ENCODE measurements around the gene VPS37D. TPM values are rescaled to one million over a fixed set of nuclear protein-coding genes. Genes with fewer than 3 reads are reported as not detected.
"Not testable (repeated sequence)": the region's sequence is repeated elsewhere in the genome, so short reads cannot be mapped to it uniquely, and the experiment has no call there.

Gene VPS37D
- polyA plus RNA-seq, 3 donors = 15.4 to 19.4 (median 18.9) TPM

- DNase-seq = peak; percentile 68
These were observed 36.4 kb downstream of the VPS37D start for GRCh38 chr7:73703757-73704639.

DNA sequence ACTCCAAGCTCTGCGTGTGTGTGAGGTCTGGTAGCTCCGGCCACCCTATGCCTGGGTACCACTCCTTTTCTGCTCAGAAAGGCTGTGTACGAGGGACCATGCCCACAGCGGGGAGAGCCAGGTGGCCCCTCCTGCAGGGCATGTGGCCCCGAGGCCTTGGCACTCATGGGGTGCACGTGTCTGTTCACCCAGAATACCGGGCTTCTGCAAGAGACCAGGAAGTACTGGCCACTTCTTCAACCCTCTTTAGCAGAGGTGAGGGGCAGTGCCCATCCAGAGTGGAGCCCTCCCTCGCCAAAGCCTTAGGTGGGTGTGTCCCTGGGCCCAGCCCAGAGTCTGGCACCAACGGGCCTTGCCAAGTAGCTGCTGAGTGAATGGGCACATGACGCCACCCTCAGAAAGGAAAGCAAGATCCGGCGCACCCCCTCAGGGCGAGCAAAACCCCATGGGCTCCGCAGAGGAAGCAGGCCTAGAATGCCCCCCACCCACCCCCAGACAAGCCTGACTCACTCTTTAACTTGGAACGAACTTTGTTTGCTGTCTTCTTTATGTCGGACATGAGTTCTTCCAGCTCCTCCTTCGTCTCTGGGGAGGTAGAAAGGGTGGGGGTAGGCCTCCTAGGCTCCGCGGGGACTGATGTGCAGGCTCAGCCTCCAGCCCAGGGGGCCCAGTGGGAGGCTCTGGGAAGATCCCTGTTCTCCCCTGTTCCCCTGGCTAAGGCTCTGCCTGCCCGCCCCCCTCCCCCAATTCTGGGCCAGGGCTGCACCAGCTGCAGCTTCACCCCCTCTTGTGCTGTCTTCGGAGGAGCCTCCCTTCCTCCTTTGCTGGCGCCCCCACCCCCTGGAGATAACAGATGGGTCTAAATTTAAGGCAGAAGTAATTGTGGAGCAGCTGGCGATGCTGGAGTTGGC is 37.3 kb downstream of the VPS37D start:
- no peak for DNase-seq

DNA sequence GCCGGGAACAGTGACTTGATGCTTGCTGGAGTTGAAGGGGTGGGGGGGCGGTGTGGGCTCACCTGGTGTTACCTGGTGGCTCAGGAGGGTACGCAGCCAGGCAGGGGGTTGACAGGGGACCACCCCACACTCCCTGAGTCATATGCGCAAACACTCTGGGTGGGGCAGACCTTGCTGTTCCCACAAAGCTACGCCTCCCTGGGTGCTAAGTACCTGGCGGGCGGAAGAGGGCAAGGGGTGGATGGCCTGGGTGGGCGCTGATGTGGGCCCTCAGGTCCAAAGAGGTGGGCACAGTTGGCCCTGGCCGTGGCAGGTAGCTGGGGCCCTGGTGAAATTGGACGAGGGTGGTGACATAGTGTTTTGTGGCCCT is 37.9 kb downstream of the VPS37D start:
- no peak for DNase-seq

DNA sequence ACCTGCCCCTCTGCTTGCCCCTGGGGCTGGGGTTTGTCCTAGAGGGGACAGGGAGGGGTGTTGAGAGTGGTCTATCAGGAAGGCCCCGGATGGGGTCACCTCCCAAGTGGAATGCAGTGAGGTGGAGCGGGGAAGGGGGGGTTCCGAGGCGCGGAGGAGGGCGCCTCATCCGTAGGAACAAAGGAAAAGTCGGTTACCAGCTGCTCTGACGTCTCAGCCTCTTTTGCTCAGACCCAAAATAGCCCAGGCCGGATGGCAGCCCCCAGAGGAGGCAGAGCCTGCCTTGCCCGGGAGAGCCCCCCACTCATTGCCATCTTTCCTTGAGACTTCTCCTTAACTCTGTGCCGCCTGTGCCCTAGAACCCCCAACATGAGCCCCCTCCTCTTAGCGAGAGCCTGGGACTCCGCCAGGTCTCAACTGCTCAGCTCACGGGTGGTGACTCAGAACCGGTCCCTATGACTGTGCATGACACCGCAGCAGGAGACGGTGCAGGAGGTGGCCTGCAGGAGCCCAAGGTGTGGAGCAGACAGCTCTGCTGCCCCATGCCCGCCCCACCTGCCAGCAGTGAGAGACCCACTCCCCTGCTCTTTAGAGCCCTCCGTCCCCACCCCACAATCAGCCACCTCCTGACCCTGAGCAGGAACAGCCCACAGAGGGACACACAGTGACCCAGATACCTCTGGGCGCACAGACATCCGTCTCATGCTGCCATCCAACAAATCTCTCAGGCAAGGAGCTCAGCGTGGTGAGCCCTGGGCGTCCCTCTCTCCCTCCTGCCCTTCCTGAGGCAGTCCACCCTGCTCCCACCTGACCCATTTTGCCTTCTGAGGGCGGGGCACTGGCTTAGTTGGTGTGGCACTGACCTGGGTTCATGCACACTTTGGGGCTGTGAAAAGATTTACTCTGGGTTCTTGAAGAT is 38.8 kb downstream of the VPS37D start:
- no peak for DNase-seq

DNA sequence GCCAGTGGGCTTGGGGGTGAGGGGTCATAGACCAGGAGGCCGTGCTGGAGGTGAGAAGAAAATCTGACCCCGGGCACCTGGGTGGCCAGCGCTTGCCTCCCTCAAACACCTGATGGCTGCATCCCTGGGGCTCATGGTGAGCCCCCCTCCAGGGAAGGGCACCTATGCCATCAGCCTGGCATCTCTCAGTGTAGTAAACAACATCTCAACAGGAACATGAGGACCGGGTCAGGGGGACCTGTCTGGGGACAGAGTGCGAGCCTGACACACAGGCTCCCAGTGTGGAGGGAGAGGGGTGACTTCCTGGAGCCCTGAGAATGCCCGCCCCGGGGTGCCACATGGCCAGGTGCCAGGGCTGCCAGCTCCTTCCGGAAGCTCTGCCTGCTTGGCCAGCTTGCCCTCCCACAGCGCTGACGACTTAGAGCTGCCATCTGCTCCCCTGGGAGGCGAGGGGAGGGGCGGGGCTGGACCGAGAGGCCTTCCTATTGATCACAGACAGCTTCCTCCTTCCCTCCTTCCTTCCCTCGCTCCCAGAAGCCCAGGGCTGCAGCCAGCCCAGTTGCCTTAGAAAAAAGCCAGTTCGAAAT is 39.5 kb downstream of the VPS37D start:
- no peak for DNase-seq

DNA sequence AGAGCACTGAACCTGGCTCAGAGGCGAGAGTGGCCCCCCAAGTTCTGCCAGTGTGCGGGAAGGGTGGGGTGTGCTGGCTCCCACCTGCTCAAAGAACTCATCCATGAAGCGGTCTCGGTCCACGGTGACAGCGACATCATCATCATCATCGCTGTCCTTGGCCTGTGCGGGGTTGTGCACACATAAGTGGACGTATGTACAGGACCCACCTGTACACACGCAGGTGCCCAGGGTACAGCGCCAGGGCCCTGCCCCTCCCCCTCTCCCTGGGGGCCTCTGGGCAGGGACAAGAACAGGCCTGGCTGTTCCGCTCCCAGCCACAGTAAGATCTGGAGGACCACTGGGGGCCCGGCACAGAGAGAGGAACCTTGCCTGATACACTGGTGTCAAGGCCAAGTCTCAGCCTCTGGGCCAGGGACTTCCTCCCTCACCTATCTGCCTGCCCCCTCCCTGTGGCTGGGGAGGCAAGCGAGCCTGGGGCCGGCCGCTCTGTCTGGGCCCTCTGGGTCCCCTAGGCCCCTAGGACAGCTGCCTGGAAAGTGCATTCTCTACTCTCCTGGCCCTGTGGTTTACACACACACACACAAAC is 41.4 kb downstream of the VPS37D start:
- DNase-seq = no peak

GRCh38 chr7:73712773-73713172 is 45.1 kb downstream of the VPS37D start:
- no peak for DNase-seq

DNA sequence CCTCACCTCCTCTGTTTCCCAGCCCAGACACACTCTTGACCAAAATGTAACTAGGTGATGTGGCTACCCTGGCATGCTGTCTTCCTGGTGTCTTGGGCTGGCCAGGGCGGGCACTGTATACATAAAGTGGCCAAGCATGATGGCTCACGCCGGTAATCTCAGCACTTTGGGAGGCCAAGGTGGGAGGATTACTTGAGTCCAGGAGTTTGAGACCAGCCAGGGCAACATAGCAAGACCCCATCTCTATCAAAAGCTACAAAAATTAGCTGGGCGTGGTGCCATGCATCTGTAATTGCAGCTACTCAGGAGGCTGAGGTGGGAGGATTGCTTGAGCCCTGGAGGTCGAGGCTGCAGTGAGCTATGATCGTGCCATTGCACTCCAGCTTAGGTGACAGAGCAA is 45.7 kb downstream of the VPS37D start:
- DNase-seq = not testable (repeated sequence)

DNA sequence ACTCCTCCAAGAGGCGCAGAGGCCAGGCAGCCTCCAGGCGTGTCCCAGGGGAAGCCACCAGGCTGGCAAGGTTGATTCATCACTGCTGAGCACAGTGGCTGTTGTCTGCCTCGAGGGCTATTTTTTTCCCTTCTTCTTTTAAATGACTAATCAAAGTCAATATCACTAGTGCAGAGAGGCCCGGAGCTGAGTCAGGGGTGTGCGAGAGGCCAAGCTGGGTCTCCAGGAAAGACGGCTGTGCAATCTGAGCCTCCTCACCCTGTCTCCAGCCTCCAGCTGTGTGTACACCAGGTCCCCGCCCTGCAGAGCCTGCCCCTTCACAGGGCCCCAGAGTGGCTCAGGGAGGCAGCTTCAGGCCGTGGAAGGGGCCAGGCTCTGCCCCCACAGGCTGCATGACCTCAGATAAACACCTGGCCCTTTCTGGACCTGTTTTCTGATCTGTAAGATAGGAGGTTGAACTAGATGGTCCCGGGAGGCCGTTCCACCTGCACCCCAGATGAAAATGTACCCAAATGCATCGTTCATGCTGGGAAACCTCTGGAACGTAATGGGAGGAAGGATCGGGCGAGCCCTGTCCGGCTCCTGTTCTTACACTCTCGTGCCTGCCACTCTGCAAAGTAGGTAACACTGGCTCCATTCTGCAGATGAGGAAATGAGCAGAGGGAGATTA is 48.2 kb downstream of the VPS37D start:
- no peak for DNase-seq

GRCh38 chr7:73716318-73716890 is 48.8 kb downstream of the VPS37D start:
- no peak for DNase-seq

GRCh38 chr7:73717025-73717807 is 49.6 kb downstream of the VPS37D start:
- DNase-seq = no peak

- no peak for DNase-seq
These were observed 50.4 kb downstream of the VPS37D start for GRCh38 chr7:73717991-73718405.

DNA sequence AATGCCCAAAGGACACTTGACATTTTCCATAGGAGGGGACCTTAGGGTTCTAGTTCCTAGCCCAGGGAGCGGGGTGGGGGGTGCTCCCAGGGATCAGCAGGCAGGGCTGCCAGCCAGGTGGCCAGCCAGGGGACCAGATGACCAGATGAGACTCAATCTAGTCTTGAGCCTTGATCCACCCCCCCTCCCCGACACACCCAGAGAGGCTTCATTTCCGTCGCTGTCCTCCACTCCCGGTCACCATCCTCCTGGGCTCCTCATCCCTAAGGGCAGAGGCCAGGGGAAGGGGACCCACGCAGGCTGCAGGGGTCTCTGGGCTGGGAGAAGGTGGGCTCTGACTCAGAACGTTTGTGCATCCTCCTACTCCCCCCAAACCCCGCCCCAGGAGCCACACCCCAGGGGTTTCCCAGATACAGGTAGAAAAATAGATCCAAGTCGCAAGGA is 50.8 kb downstream of the VPS37D start:
- no peak for DNase-seq

GRCh38 chr7:73718905-73719805 is 51.5 kb downstream of the VPS37D start, which contains the start of gene STX1A:
STX1A (minus strand) TSS chr7:73719669; CDS start chr7:73719631, 38 bp downstream.
- DNase-seq = no peak

GRCh38 chr7:73719806-73720169 is 52.2 kb downstream of the VPS37D start:
- DNase-seq = no peak

DNA sequence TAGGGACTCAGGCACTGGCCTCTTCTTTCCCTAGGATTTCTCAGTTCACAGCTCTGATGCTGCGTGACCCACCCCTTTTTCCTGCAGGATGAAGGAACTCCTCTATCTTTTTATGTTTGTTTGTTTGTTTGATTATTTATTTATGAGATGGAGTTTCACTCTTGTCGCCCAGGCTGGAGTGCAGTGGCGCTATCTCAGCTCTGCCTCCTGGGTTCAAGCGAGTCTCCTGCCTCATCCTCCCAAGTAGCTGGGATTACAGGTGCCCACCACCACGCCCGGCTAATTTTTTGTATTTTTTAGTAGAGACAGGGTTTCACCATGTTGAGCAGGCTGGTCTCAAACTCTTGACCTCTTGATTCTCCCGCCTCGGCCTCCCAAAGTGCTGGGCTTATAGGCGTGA is 52.8 kb downstream of the VPS37D start:
- DNase-seq = not testable (repeated sequence)

DNA sequence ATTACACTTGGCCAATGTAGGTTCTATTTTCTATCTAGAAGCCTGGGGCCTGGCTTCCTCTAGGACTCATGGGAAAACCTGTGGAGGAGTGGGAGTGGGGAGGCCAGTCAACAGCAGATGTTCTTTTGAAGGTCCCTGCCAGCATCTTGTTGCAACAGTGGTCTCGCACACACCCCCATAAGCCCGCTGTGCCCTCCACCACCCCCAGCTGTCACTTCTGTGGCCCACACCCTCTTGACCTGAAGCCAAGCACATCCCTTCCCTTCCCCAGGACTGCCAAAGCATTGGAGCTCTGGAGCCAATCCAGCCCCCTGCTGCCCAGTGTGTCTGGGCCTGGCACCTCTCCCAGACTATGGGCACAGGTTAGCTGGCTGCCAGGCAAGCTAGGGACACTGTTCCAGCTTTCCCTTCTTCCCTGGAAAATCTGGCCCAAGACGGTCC is 53.8 kb downstream of the VPS37D start:
- DNase-seq = no peak
